ENCODE results near the gene TCP1.
"Not testable (repeated sequence)": the region's sequence is repeated elsewhere in the genome, so short reads cannot be mapped to it uniquely, and the experiment has no call there.

The TCP1 gene

GRCh38 chr6:159826968-159827647, 37.7 kb upstream of the TCP1 start:
- DNase-seq (ENCODE audit: low read depth in 1 of 2, low spot score in 1 of 2): no peak
- in situ Hi-C loops (cut with HindIII; ENCODE audit: low pct_unique_long_range_greater_than_20kb, low sequenced_read_pairs): no loop called here
- no peak for TF ChIP-seq JUND (IDR thresholded peaks at IDR 0.05; ENCODE audit: low read depth)

GRCh38 chr6:159826004-159826403, 36.6 kb upstream of the TCP1 start:
- DNase-seq (ENCODE audit: low read depth in 1 of 2, low spot score in 1 of 2): no peak
- in situ Hi-C loops (cut with HindIII; ENCODE audit: low pct_unique_long_range_greater_than_20kb, low sequenced_read_pairs): no loop called here
- TF ChIP-seq JUND (IDR thresholded peaks at IDR 0.05; ENCODE audit: low read depth): no peak

GRCh38 chr6:159824690-159825089, 35.3 kb upstream of the TCP1 start:
- in situ Hi-C loops (cut with HindIII; ENCODE audit: low pct_unique_long_range_greater_than_20kb, low sequenced_read_pairs); DNase-seq (ENCODE audit: low read depth in 1 of 2, low spot score in 1 of 2): not testable (repeated sequence)

- TF ChIP-seq JUND (IDR thresholded peaks at IDR 0.05; ENCODE audit: low read depth): no peak
- DNase-seq (ENCODE audit: low read depth in 1 of 2, low spot score in 1 of 2): no peak
- in situ Hi-C loops (cut with HindIII; ENCODE audit: low pct_unique_long_range_greater_than_20kb, low sequenced_read_pairs): no loop called here
These were observed 34.6 kb upstream of the TCP1 start for GRCh38 chr6:159823953-159824352.

- TF ChIP-seq JUND (IDR thresholded peaks at IDR 0.05; ENCODE audit: low read depth): no peak
- in situ Hi-C loops (cut with HindIII; ENCODE audit: low pct_unique_long_range_greater_than_20kb, low sequenced_read_pairs): no loop called here
- DNase-seq (ENCODE audit: low read depth in 1 of 2, low spot score in 1 of 2): no peak
These were observed 32.3 kb upstream of the TCP1 start for GRCh38 chr6:159821726-159822125.

GRCh38 chr6:159821122-159821521, 31.7 kb upstream of the TCP1 start:
- no peak for DNase-seq (ENCODE audit: low read depth in 1 of 2, low spot score in 1 of 2)
- no peak for TF ChIP-seq JUND (IDR thresholded peaks at IDR 0.05; ENCODE audit: low read depth)
- in situ Hi-C loops (cut with HindIII; ENCODE audit: low pct_unique_long_range_greater_than_20kb, low sequenced_read_pairs): no loop called here

- in situ Hi-C loops (cut with HindIII; ENCODE audit: low pct_unique_long_range_greater_than_20kb, low sequenced_read_pairs): no loop called here
- no peak for TF ChIP-seq JUND (IDR thresholded peaks at IDR 0.05; ENCODE audit: low read depth)
- DNase-seq (ENCODE audit: low read depth in 1 of 2, low spot score in 1 of 2): no peak
These were observed 30.7 kb upstream of the TCP1 start for GRCh38 chr6:159819932-159820640.

GRCh38 chr6:159819098-159819497, 29.7 kb upstream of the TCP1 start:
- in situ Hi-C loops (cut with HindIII; ENCODE audit: low pct_unique_long_range_greater_than_20kb, low sequenced_read_pairs): no loop called here

GRCh38 chr6:159817951-159818739, 28.7 kb upstream of the TCP1 start:
- in situ Hi-C loops (cut with HindIII; ENCODE audit: low pct_unique_long_range_greater_than_20kb, low sequenced_read_pairs): no loop called here
- TF ChIP-seq JUND (IDR thresholded peaks at IDR 0.05; ENCODE audit: low read depth): no peak
- no peak for DNase-seq (ENCODE audit: low read depth in 1 of 2, low spot score in 1 of 2)

More at GRCh38 chr6:159819098-159819497, 29.7 kb upstream of the TCP1 start:
- TF ChIP-seq JUND (IDR thresholded peaks at IDR 0.05; ENCODE audit: low read depth): no peak
- no peak for DNase-seq (ENCODE audit: low read depth in 1 of 2, low spot score in 1 of 2)

GRCh38 chr6:159816775-159817174, 27.4 kb upstream of the TCP1 start:
- DNase-seq (ENCODE audit: low read depth in 1 of 2, low spot score in 1 of 2); in situ Hi-C loops (cut with HindIII; ENCODE audit: low pct_unique_long_range_greater_than_20kb, low sequenced_read_pairs): not testable (repeated sequence)

GRCh38 chr6:159815410-159815809, 26.0 kb upstream of the TCP1 start:
- no peak for TF ChIP-seq JUND (IDR thresholded peaks at IDR 0.05; ENCODE audit: low read depth)
- in situ Hi-C loops (cut with HindIII; ENCODE audit: low pct_unique_long_range_greater_than_20kb, low sequenced_read_pairs): no loop called here
- no peak for DNase-seq (ENCODE audit: low read depth in 1 of 2, low spot score in 1 of 2)

GRCh38 chr6:159813781-159814180, 24.4 kb upstream of the TCP1 start:
- in situ Hi-C loops (cut with HindIII; ENCODE audit: low pct_unique_long_range_greater_than_20kb, low sequenced_read_pairs): no loop called here
- no peak for DNase-seq (ENCODE audit: low read depth in 1 of 2, low spot score in 1 of 2)
- TF ChIP-seq JUND (IDR thresholded peaks at IDR 0.05; ENCODE audit: low read depth): no peak

GRCh38 chr6:159809149-159809548, 19.7 kb upstream of the TCP1 start:
- no peak for TF ChIP-seq JUND (IDR thresholded peaks at IDR 0.05; ENCODE audit: low read depth)
- in situ Hi-C loops (cut with HindIII; ENCODE audit: low pct_unique_long_range_greater_than_20kb, low sequenced_read_pairs): no loop called here
- DNase-seq (ENCODE audit: low read depth in 1 of 2, low spot score in 1 of 2): no peak

Data from T47D (cell line).